ENCODE results near the gene FAM50B.

FAM50B gene

GRCh38 chr6:3835055-3835731 is 14.0 kb upstream of the FAM50B start:
- TF ChIP-seq FOXK2 (IDR thresholded peaks at IDR 0.05) (no peak), CTBP1 (IDR thresholded peaks at IDR 0.05; ENCODE audit: borderline replicate concordance) (no peak), LEF1 (IDR thresholded peaks at IDR 0.05; ENCODE audit: borderline replicate concordance) (no peak), L3MBTL2 (conservative IDR thresholded peaks at IDR 0.05) (no peak)
- DNase-seq (ENCODE audit: extremely low spot score) = no peak
- CTCF ChIA-PET = interaction anchor here (1.0 kb wide), 1 partner anchor 14 kb away, joined by 3 read pairs; the partner anchor contains the start of gene FAM50B
- POLR2A ChIA-PET = no interaction called here

GRCh38 chr6:3835785-3836184 is 13.4 kb upstream of the FAM50B start:
- POLR2A ChIA-PET = no interaction called here
- CTCF ChIA-PET = interaction anchor here (1.0 kb wide), 1 partner anchor 13 kb away, joined by 3 read pairs; the partner anchor contains the start of gene FAM50B
- no peak for TF ChIP-seq LEF1 (IDR thresholded peaks at IDR 0.05; ENCODE audit: borderline replicate concordance)
- no peak for TF ChIP-seq FOXM1 (IDR thresholded peaks at IDR 0.05; ENCODE audit: borderline replicate concordance)
- TF ChIP-seq L3MBTL2 (conservative IDR thresholded peaks at IDR 0.05) = no peak
- no peak for TF ChIP-seq CTBP1 (IDR thresholded peaks at IDR 0.05; ENCODE audit: borderline replicate concordance)
- no peak for TF ChIP-seq FOXK2 (IDR thresholded peaks at IDR 0.05)
- TF ChIP-seq HDGF (IDR thresholded peaks at IDR 0.05; ENCODE audit: borderline replicate concordance) = no peak
- TF ChIP-seq ZNF384 (IDR thresholded peaks at IDR 0.05) = no peak
- TF ChIP-seq FOXA1 (IDR thresholded peaks at IDR 0.05) = no peak
- TF ChIP-seq SUZ12 (IDR thresholded peaks at IDR 0.05) = no peak
- TF ChIP-seq TARDBP (IDR thresholded peaks at IDR 0.05) = no peak
- no peak for TF ChIP-seq ARNT (IDR thresholded peaks at IDR 0.05)
- no peak for TF ChIP-seq NFRKB (IDR thresholded peaks at IDR 0.05)
- TF ChIP-seq BHLHE40 (IDR thresholded peaks at IDR 0.05; ENCODE audit: borderline replicate concordance) = no peak
- no peak for TF ChIP-seq PKNOX1 (IDR thresholded peaks at IDR 0.05)
- no peak for TF ChIP-seq ELF4 (IDR thresholded peaks at IDR 0.05)
- TF ChIP-seq SP1 (IDR thresholded peaks at IDR 0.05) = no peak
- no peak for DNase-seq (ENCODE audit: extremely low spot score)

- DNase-seq (ENCODE audit: extremely low spot score) = no peak
- POLR2A ChIA-PET = no interaction called here
- CTCF ChIA-PET = no interaction called here
- TF ChIP-seq FOXM1 (IDR thresholded peaks at IDR 0.05; ENCODE audit: borderline replicate concordance) (no peak), L3MBTL2 (conservative IDR thresholded peaks at IDR 0.05) (no peak), HDGF (IDR thresholded peaks at IDR 0.05; ENCODE audit: borderline replicate concordance) (no peak), SP1 (IDR thresholded peaks at IDR 0.05) (no peak), PKNOX1 (IDR thresholded peaks at IDR 0.05) (no peak), CTBP1 (IDR thresholded peaks at IDR 0.05; ENCODE audit: borderline replicate concordance) (no peak), FOXK2 (IDR thresholded peaks at IDR 0.05) (no peak), SUZ12 (IDR thresholded peaks at IDR 0.05) (no peak), BHLHE40 (IDR thresholded peaks at IDR 0.05; ENCODE audit: borderline replicate concordance) (no peak), ZNF384 (IDR thresholded peaks at IDR 0.05) (no peak), ELF4 (IDR thresholded peaks at IDR 0.05) (no peak), NFRKB (IDR thresholded peaks at IDR 0.05) (no peak), ARNT (IDR thresholded peaks at IDR 0.05) (no peak), TARDBP (IDR thresholded peaks at IDR 0.05) (no peak), LEF1 (IDR thresholded peaks at IDR 0.05; ENCODE audit: borderline replicate concordance) (no peak), FOXA1 (IDR thresholded peaks at IDR 0.05) (no peak)
Measured at GRCh38 chr6:3836566-3836965, 12.6 kb upstream of the FAM50B start.

- TF ChIP-seq TARDBP (IDR thresholded peaks at IDR 0.05) (no peak), ARNT (IDR thresholded peaks at IDR 0.05) (no peak), CTBP1 (IDR thresholded peaks at IDR 0.05; ENCODE audit: borderline replicate concordance) (no peak), SUZ12 (IDR thresholded peaks at IDR 0.05) (no peak), FOXA1 (IDR thresholded peaks at IDR 0.05) (no peak), FOXK2 (IDR thresholded peaks at IDR 0.05) (no peak), L3MBTL2 (conservative IDR thresholded peaks at IDR 0.05) (no peak), PKNOX1 (IDR thresholded peaks at IDR 0.05) (no peak), LEF1 (IDR thresholded peaks at IDR 0.05; ENCODE audit: borderline replicate concordance) (no peak)
- POLR2A ChIA-PET = no interaction called here
- CTCF ChIA-PET = no interaction called here
- no peak for DNase-seq (ENCODE audit: extremely low spot score)
Measured at GRCh38 chr6:3837781-3838180, 11.4 kb upstream of the FAM50B start.

- CTCF ChIA-PET = interaction anchor here (0.7 to 1.4 kb wide), 3 partner anchors 10 to 139 kb away, joined by 3 to 9 read pairs (median 3); partner anchors contain the start of gene FAM50B
- TF ChIP-seq FOXK2 (IDR thresholded peaks at IDR 0.05) (no peak), NFRKB (IDR thresholded peaks at IDR 0.05) (no peak), LEF1 (IDR thresholded peaks at IDR 0.05; ENCODE audit: borderline replicate concordance) (no peak), SP1 (IDR thresholded peaks at IDR 0.05) (no peak), TARDBP (IDR thresholded peaks at IDR 0.05) (no peak), BHLHE40 (IDR thresholded peaks at IDR 0.05; ENCODE audit: borderline replicate concordance) (no peak), L3MBTL2 (conservative IDR thresholded peaks at IDR 0.05) (no peak), ZNF384 (IDR thresholded peaks at IDR 0.05) (no peak), FOXM1 (IDR thresholded peaks at IDR 0.05; ENCODE audit: borderline replicate concordance) (no peak), PKNOX1 (IDR thresholded peaks at IDR 0.05) (no peak), ARNT (IDR thresholded peaks at IDR 0.05) (no peak), FOXA1 (IDR thresholded peaks at IDR 0.05) (no peak), HDGF (IDR thresholded peaks at IDR 0.05; ENCODE audit: borderline replicate concordance) (no peak), CTBP1 (IDR thresholded peaks at IDR 0.05; ENCODE audit: borderline replicate concordance) (no peak), ELF4 (IDR thresholded peaks at IDR 0.05) (no peak), SUZ12 (IDR thresholded peaks at IDR 0.05) (no peak)
- POLR2A ChIA-PET = no interaction called here
- no peak for DNase-seq (ENCODE audit: extremely low spot score)
Measured at GRCh38 chr6:3838992-3839867, 9.9 kb upstream of the FAM50B start.
